Right atrium auricular region (tissue), 2 donors: ENCODE data around the gene EIF3F. TPM values are rescaled to one million over a fixed set of nuclear protein-coding genes. Genes with fewer than 3 reads are reported as not detected.

Experiments
- DNase-seq: peaks from one replicate; pipeline ENCODE4 v3.0.0-alpha.2; 2019; ENCODE audit warnings: low spot score
- H3K27ac ChIP-seq, 2 donors: fragments of 200-600 bp; sonication (generic); 1 replicate in 1 of 2; 2 replicates in 1 of 2; pipeline ENCODE4 v1.5.1; 2016 to 2019
- H3K27me3 ChIP-seq, 2 donors: fragments of 200-600 bp; sonication (generic); one replicate each; pipeline versions ENCODE4 v1.5.1 to v1.6.0; 2017 to 2019
- H3K36me3 ChIP-seq: fragments of 200-600 bp; sonication (generic); one replicate; pipeline ENCODE4 v1.5.1; 2016
- H3K4me1 ChIP-seq, 2 donors: fragments of 200-600 bp; sonication (generic); one replicate each; pipeline versions ENCODE4 v1.5.1 to v1.6.0; 2017 to 2019
- H3K4me3 ChIP-seq, 2 donors: fragments of 200-600 bp; sonication (generic); 1 replicate in 1 of 2; 2 replicates in 1 of 2; pipeline ENCODE4 v1.5.1; 2017 to 2019; ENCODE audit warnings: mild to moderate bottlenecking in 1 of 2, moderate library complexity in 1 of 2
- H3K9me3 ChIP-seq, 2 donors: fragments of 200-600 bp; sonication (generic); one replicate each; pipeline ENCODE4 v1.5.1; 2019
- CTCF ChIP-seq, 2 donors: fragments of 200-600 bp; sonication (generic); IDR thresholded peaks; one replicate each; pipeline ENCODE4 v1.5.1; 2019; ENCODE audit warnings: antibody characterized with exemption in 2 of 2
- total RNA-seq, 2 donors: library from RNA; depleted of rRNA; stranded (reverse); fragments of >200 nt; gene quantifications; one replicate each; pipeline ENCODE4 v1.1.0, GENCODE V29; 2016

The EIF3F gene
- 100 to 1,000 TPM; 114 to 169 TPM for total RNA-seq

- Histone ChIP-seq H3K27me3 (no peaks in the 10 kb centered on the region), H3K36me3 (peaks cover 17% of the 10 kb centered on the region), H3K9me3 (no peaks in the 10 kb centered on the region), H3K27ac (peak within 1 kb of the TSS; percentile 69 to 79), H3K4me1 (peaks cover 0 to 33% of the 10 kb centered on the region in 2 donors), H3K4me3 (peak within 1 kb of the TSS; percentile 89 to 91)
- peak; percentile 98 for DNase-seq
- peak; percentile 80 to 87 for TF ChIP-seq CTCF (IDR thresholded peaks at IDR 0.05)
Measured at GRCh38 chr11:7986768-7987559, at the start of gene EIF3F. TSS of gene EIF3F (plus strand) at chr11:7987337. CDS start at chr11:7987353, 16 bp downstream.

- DNase-seq = no peak
- Histone ChIP-seq H3K27ac (no peak overlapping the region), H3K36me3 (no peaks in the 10 kb centered on the region), H3K4me3 (no peak overlapping the region), H3K4me1 (no peaks in the 10 kb centered on the region), H3K27me3 (no peaks in the 10 kb centered on the region), H3K9me3 (peaks cover 0 to 31% of the 10 kb centered on the region in 2 donors)
- no peak for TF ChIP-seq CTCF (IDR thresholded peaks at IDR 0.05)
Measured at GRCh38 chr11:7941146-7941545, 46.0 kb upstream of the EIF3F start.

GRCh38 chr11:7941608-7942007 is 45.5 kb upstream of the EIF3F start, which contains the start of gene OR10A3:
TSS of gene OR10A3 (minus strand) at chr11:7941708. CDS start at chr11:7939520, 2,188 bp downstream.
- no peak for TF ChIP-seq CTCF (IDR thresholded peaks at IDR 0.05)
- DNase-seq = no peak
- H3K27me3 ChIP-seq = no peaks in the 10 kb centered on the region
- H3K9me3 ChIP-seq = peaks cover 0 to 31% of the 10 kb centered on the region in 2 donors
- H3K4me3 ChIP-seq = no peak within 1 kb of the TSS
- no peak within 1 kb of the TSS for H3K27ac ChIP-seq
- H3K36me3 ChIP-seq = no peaks in the 10 kb centered on the region
- H3K4me1 ChIP-seq = no peaks in the 10 kb centered on the region

- Histone ChIP-seq H3K4me1 (no peaks in the 10 kb centered on the region), H3K27me3 (no peaks in the 10 kb centered on the region), H3K36me3 (no peaks in the 10 kb centered on the region), H3K9me3 (peaks cover 0 to 31% of the 10 kb centered on the region in 2 donors), H3K27ac (no peak overlapping the region), H3K4me3 (no peak overlapping the region)
- no peak for TF ChIP-seq CTCF (IDR thresholded peaks at IDR 0.05)
- DNase-seq = no peak
Measured at GRCh38 chr11:7944123-7944522, 43.0 kb upstream of the EIF3F start.

GRCh38 chr11:7949934-7950333 is 37.2 kb upstream of the EIF3F start:
- Histone ChIP-seq H3K4me3 (no peak overlapping the region), H3K9me3 (peaks cover 0 to 4% of the 10 kb centered on the region in 2 donors), H3K27ac (no peak overlapping the region), H3K27me3 (no peaks in the 10 kb centered on the region), H3K36me3 (no peaks in the 10 kb centered on the region), H3K4me1 (no peaks in the 10 kb centered on the region)
- TF ChIP-seq CTCF (IDR thresholded peaks at IDR 0.05) = no peak
- DNase-seq = no peak
